Measurements from ENCODE around the gene KATNIP.

The KATNIP gene

DNA sequence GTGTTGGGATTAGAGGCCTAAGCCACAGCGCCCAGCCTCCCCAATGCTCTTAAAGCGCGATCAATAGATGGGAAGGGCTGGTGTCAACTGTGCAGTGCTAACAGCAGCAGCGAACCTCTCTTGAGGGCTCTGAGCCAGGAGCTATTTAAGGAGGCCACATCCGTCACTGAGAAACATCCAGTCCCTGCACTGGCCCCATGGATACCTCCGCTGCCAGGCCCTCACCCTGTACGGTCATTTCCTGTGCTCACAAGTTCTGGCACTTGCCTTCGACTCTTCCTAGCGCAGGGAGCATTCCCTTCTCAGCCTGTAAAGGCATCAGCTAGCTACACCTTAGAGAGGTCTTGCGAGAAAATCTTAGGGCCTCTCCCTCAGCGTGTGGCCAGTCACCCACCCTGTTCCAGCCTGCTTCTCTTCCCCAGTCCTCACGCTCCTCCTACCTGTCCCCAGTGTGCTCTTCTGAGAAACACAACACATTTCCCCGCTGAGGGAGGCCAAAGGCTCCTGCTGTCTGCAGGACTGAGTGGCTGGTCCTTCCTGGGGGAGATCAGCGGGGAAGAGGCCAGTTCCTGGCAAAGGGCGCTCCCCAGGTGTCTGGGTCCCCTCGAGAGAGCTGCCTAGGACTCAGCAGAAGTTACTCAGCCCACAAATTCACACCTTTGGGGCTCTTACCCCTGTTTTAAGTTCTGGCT, 28.8 kb upstream of the KATNIP start:
- TF ChIP-seq, protein P1, sequence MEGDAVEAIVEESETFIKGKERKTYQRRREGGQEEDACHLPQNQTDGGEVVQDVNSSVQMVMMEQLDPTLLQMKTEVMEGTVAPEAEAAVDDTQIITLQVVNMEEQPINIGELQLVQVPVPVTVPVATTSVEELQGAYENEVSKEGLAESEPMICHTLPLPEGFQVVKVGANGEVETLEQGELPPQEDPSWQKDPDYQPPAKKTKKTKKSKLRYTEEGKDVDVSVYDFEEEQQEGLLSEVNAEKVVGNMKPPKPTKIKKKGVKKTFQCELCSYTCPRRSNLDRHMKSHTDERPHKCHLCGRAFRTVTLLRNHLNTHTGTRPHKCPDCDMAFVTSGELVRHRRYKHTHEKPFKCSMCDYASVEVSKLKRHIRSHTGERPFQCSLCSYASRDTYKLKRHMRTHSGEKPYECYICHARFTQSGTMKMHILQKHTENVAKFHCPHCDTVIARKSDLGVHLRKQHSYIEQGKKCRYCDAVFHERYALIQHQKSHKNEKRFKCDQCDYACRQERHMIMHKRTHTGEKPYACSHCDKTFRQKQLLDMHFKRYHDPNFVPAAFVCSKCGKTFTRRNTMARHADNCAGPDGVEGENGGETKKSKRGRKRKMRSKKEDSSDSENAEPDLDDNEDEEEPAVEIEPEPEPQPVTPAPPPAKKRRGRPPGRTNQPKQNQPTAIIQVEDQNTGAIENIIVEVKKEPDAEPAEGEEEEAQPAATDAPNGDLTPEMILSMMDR (conservative IDR thresholded peaks at IDR 0.05; ENCODE audit: low read depth, low read length) = no peak
- DNase-seq (ENCODE audit: low read depth) = peak; percentile 62

DNA sequence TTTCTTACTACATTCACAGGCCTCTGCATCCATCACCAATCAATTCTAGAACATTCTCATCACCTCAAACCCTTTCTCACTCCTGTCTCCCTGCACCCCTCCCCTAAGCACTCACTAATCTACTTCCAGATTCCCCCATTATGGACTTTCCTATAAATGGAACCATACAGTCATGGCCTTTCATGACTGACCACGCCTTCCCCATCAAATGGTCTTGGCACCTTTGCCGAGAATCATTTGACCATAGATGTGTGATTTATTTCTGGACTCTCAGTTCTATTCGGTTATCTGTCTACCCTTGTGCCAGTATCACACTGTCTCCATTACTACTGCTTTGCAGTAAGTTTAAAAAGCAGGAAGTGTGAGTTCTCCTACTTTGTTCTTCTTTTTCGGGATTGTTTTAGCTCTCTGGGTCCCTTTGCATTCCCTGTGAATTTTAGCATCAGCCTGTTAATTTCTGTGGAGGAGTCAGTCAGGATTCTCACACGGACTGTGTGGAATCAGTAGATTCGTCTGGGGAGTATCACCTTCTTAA, 27.7 kb upstream of the KATNIP start:
- TF ChIP-seq, protein P1 (conservative IDR thresholded peaks at IDR 0.05; ENCODE audit: low read depth, low read length) = no peak
- H3K4me3 ChIP-seq (ENCODE audit: low read depth, low read length) = no peak overlapping the region
- no peak for DNase-seq (ENCODE audit: low read depth)

More for the DNA sequence above, 28.8 kb upstream of the KATNIP start:
- no peak overlapping the region for H3K4me3 ChIP-seq (ENCODE audit: low read depth, low read length)

DNA sequence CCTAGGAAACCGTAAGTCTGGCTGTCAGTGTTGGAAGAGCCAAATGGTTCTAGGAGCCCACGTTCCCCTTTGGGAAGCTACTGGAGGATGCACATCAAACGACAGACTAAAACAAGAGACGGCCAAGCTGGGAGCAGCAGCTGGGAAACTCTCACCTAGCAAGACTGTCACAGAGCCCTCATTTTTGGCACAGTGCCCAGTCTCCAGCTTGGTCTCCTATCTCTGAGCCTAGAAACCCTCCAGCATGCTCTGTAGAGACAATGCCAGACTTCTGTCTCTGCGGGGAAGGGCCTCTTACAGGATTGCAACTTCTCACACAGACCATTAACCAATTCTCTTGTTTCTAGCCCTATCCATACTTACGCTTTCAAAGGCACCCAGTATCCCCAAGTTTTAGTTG, 23.8 kb upstream of the KATNIP start:
- no peak overlapping the region for H3K4me3 ChIP-seq (ENCODE audit: low read depth, low read length)
- DNase-seq (ENCODE audit: low read depth) = no peak
- TF ChIP-seq, protein P1 (conservative IDR thresholded peaks at IDR 0.05; ENCODE audit: low read depth, low read length) = no peak

DNA sequence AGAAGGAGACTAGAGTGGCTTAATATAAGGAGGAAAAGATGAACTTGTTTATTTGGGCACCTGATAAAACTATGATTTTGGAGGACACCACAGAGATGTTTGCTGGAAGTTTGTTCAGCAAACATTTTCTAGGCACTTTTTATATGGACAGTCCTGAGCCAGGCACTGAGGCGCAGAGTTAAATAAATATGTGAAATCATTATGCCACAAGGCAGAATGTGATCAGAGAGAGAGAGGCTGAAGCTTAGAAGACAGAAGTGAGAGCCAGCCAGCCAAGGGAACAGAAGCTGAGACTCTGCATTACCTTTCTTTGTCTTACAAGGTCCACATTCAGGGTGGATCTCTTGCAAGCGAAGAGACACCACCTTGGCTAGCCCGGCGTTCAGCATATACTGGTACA, 21.6 kb upstream of the KATNIP start:
- TF ChIP-seq, protein P1 (conservative IDR thresholded peaks at IDR 0.05; ENCODE audit: low read depth, low read length) = no peak
- no peak for DNase-seq (ENCODE audit: low read depth)
- no peak overlapping the region for H3K4me3 ChIP-seq (ENCODE audit: low read depth, low read length)

DNA sequence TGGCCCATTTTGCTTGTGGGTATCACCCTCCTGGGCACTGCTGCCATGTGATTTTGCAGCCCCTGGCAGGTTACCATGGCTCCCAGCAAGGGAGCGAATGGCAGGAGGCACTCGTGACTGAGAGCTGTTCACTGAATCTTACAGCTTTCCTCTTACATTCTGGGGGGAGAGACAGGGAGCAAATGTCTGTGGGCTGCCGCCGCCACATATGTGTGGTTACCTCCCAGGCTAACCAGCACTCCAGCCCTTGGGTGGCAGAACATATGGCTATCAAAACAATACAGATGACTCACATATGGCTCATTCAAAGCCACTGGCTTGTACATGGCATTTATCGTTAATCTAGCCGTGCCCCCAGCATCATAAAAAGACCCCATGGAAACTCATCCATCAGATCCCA, 20.0 kb upstream of the KATNIP start:
- no peak overlapping the region for H3K4me3 ChIP-seq (ENCODE audit: low read depth, low read length)
- DNase-seq (ENCODE audit: low read depth) = peak; percentile 53
- TF ChIP-seq, protein P1 (conservative IDR thresholded peaks at IDR 0.05; ENCODE audit: low read depth, low read length) = no peak

DNA sequence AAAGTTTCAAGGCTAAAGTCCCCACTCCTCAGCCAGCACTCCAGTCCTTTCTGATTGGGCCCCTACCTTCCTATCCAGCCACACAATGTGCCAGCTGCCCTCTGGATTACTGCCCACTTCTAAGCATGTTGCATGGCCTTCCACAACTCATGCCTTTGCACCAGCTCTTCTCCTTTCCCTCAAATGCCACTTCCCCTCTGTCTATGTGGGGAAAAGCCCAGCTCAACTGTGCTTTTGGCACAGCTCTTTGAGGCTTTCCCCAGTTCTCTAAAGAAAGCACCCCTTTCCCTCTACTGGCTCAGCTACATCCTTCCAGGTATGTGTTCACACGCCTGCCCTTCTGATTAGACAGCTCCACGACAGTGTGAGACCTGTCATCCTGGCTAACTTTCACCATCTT, 18.8 kb upstream of the KATNIP start:
- TF ChIP-seq, protein P1 (conservative IDR thresholded peaks at IDR 0.05; ENCODE audit: low read depth, low read length) = no peak
- no peak overlapping the region for H3K4me3 ChIP-seq (ENCODE audit: low read depth, low read length)
- DNase-seq (ENCODE audit: low read depth) = no peak
